A549 (cell line): ENCODE data around the gene HNRNPA1. TPM values are rescaled to one million over a fixed set of nuclear protein-coding genes. Genes with fewer than 3 reads are reported as not detected.

Experiments used
- ATAC-seq, 2 experiments: fragments of 200-7000 bp in 1 of 2; fragments of >200 bp in 1 of 2; cut with Nextera tagmentation in 1 of 2; cut with Tn5 transposase in 1 of 2; 3 replicates each; pipeline versions ENCODE4 v1.8.0 to v1.9.1; 2018 to 2020; ENCODE audit warnings: mild to moderate bottlenecking in 1 of 2, moderate library complexity in 1 of 2
- CTCF ChIA-PET: fragments of 300-600 bp; sonication (Branson Sonifier 250); formaldehyde crosslinking; extraction: SDS; loops from one replicate; lab custom pipeline; 2021; ENCODE audit warnings: antibody characterized with exemption, inconsistent platforms; lab: Yijun Ruan, JAX
- POLR2A ChIA-PET: fragments of 350-600 bp; formaldehyde crosslinking; extraction: SDS; loops from one replicate; lab custom pipeline; 2021; ENCODE audit warnings: antibody characterized with exemption, inconsistent platforms; lab: Yijun Ruan, JAX
- DNase-seq, 2 experiments: peaks; one replicate each; pipeline versions ENCODE4 v3.0.0 to v3.0.0-alpha.2; 2011 to 2016; ENCODE audit warnings: low read depth in 1 of 2, low spot score in 1 of 2
- FAIRE-seq: peaks from 2 replicates; lab custom pipeline; 2011; peaks lifted over from hg19 to GRCh38; lab: Jason Lieb, UNC
- H3K27ac ChIP-seq, 2 experiments: fragments of >200 bp; sonication (Bioruptor Twin); formaldehyde crosslinking; 3 replicates each; pipeline ENCODE4 v1.5.1; 2016 to 2017
- H3K4me1 ChIP-seq: fragments of >200 bp; sonication (Bioruptor Twin); formaldehyde crosslinking; 3 replicates; pipeline ENCODE4 v1.6.1; 2016
- H3K4me2 ChIP-seq: fragments of >200 bp; sonication (Bioruptor Twin); formaldehyde crosslinking; 3 replicates; pipeline ENCODE4 v1.6.1; 2016
- H3K4me3 ChIP-seq: fragments of >200 bp; sonication (Bioruptor Twin); formaldehyde crosslinking; 3 replicates; pipeline ENCODE4 v1.5.1; 2016
- H3K9me3 ChIP-seq: fragments of >200 bp; sonication (Bioruptor Twin); formaldehyde crosslinking; 3 replicates; pipeline ENCODE4 v1.6.1; 2016
- CBX2 ChIP-seq: fragments of 200-600 bp; sonication (generic); IDR thresholded peaks from 2 replicates; pipeline ENCODE4 v1.6.1; 2016; ENCODE audit warnings: low read depth, mild to moderate bottlenecking, borderline replicate concordance
- CBX8 ChIP-seq: fragments of 200-600 bp; sonication (generic); IDR thresholded peaks from 2 replicates; pipeline ENCODE4 v1.6.1; 2016
- CEBPB ChIP-seq, 2 experiments: fragments of >200 bp in 1 of 2; sonication (Bioruptor Twin) in 1 of 2; formaldehyde crosslinking in 1 of 2; IDR thresholded peaks; 2 replicates each; pipeline ENCODE4 v1.6.1; 2012 to 2016
- CHD2 ChIP-seq: fragments of 150-350 bp; IDR thresholded peaks from 2 replicates; pipeline ENCODE4 v1.6.1; 2014; ENCODE audit warnings: low read length; ENCODE audit not compliant: partially characterized antibody
- EHF ChIP-seq: fragments of 250-450 bp; sonication (Bioruptor Pico); IDR thresholded peaks from 2 replicates; pipeline ENCODE4 v1.5.0; 2020; ENCODE audit warnings: mild to moderate bottlenecking
- FOSB ChIP-seq: fragments of 250-450 bp; sonication (Bioruptor Pico); IDR thresholded peaks from 2 replicates; pipeline ENCODE4 v1.5.0; 2020; ENCODE audit warnings: mild to moderate bottlenecking, moderate library complexity
- FOSL2 ChIP-seq, 2 experiments: fragments of 450-650 bp in 1 of 2; fragments of >200 bp in 1 of 2; sonication (Bioruptor Twin) in 1 of 2; formaldehyde crosslinking; IDR thresholded peaks; 2 replicates each; pipeline versions ENCODE4 v1.5.0 to v1.6.1; 2016 to 2020; ENCODE audit warnings: mild to moderate bottlenecking in 1 of 2, moderate library complexity in 1 of 2
- FOXS1 ChIP-seq: fragments of 250-450 bp; sonication (Bioruptor Pico); IDR thresholded peaks from 2 replicates; pipeline ENCODE4 v1.5.0; 2020; ENCODE audit warnings: mild to moderate bottlenecking, moderate library complexity
- GATA3 ChIP-seq: IDR thresholded peaks from 2 replicates; pipeline ENCODE4 v1.6.1; 2012; ENCODE audit warnings: borderline replicate concordance
- HDAC2 ChIP-seq: fragments of 200-600 bp; sonication (generic); IDR thresholded peaks from 2 replicates; pipeline ENCODE4 v1.6.1; 2016
- HEYL ChIP-seq: fragments of 250-450 bp; sonication (Bioruptor Pico); IDR thresholded peaks from 2 replicates; pipeline ENCODE4 v1.8.0; 2021; ENCODE audit warnings: mild to moderate bottlenecking, moderate library complexity
- HOXA7 ChIP-seq: fragments of 250-450 bp; sonication (Bioruptor Pico); IDR thresholded peaks from 2 replicates; pipeline ENCODE4 v1.5.0; 2020; ENCODE audit warnings: mild to moderate bottlenecking, moderate library complexity
- HOXB13 ChIP-seq: fragments of 250-450 bp; sonication (Bioruptor Pico); IDR thresholded peaks from 2 replicates; pipeline ENCODE4 v1.5.0; 2020; ENCODE audit warnings: low read depth, mild to moderate bottlenecking, moderate library complexity
- HOXB5 ChIP-seq: fragments of 250-450 bp; sonication (Bioruptor Pico); IDR thresholded peaks from 2 replicates; pipeline ENCODE4 v1.5.0; 2020; ENCODE audit warnings: mild to moderate bottlenecking, moderate library complexity
- JUN ChIP-seq, 2 experiments: fragments of >200 bp; sonication (Bioruptor Twin); formaldehyde crosslinking; IDR thresholded peaks; 2 replicates in 1 of 2; 3 replicates in 1 of 2; pipeline ENCODE4 v1.6.1; 2016 to 2017
- MAFK ChIP-seq: fragments of 450-650 bp; IDR thresholded peaks from 2 replicates; pipeline ENCODE4 v1.6.1; 2014; ENCODE audit not compliant: partially characterized antibody
- MAZ ChIP-seq: fragments of 150-350 bp; IDR thresholded peaks from 2 replicates; pipeline ENCODE4 v1.6.1; 2014; ENCODE audit warnings: antibody characterized with exemption, low read depth, low read length, borderline replicate concordance
- MYC ChIP-seq: IDR thresholded peaks from 2 replicates; pipeline ENCODE4 v1.6.1; 2012; ENCODE audit warnings: mild to moderate bottlenecking, inconsistent platforms, low read length, improper control_type of control experiment, borderline replicate concordance
- NFE2L2 ChIP-seq: fragments of 150-350 bp; conservative IDR thresholded peaks from 2 replicates; pipeline ENCODE4 v1.6.1; 2014; ENCODE audit warnings: low read length
- NPAS2 ChIP-seq: fragments of 250-450 bp; sonication (Bioruptor Pico); IDR thresholded peaks from 2 replicates; pipeline ENCODE4 v1.8.0; 2022; ENCODE audit warnings: mild to moderate bottlenecking, moderate library complexity, borderline replicate concordance
- NR3C1 ChIP-seq: fragments of >200 bp; sonication (Bioruptor Twin); formaldehyde crosslinking; IDR thresholded peaks from 3 replicates; pipeline ENCODE4 v1.6.1; 2017
- PHF8 ChIP-seq: fragments of 200-600 bp; sonication (generic); IDR thresholded peaks from 2 replicates; pipeline ENCODE4 v1.6.1; 2016; ENCODE audit warnings: low read depth, mild to moderate bottlenecking, antibody characterized with exemption, moderate library complexity, borderline replicate concordance
- POLR2A ChIP-seq: IDR thresholded peaks from 2 replicates; pipeline ENCODE4 v1.6.1; 2012; ENCODE audit warnings: mild to moderate bottlenecking, low read length
- POLR2AphosphoS2 ChIP-seq: conservative IDR thresholded peaks from 2 replicates; pipeline ENCODE4 v1.6.1; 2012; ENCODE audit warnings: low read length, improper control_type of control experiment, inconsistent platforms
- RAD21 ChIP-seq, 2 experiments: fragments of >200 bp in 1 of 2; sonication (Bioruptor Twin) in 1 of 2; formaldehyde crosslinking in 1 of 2; IDR thresholded peaks in 1 of 2; conservative IDR thresholded peaks in 1 of 2; 2 replicates in 1 of 2; 3 replicates in 1 of 2; pipeline ENCODE4 v1.6.1; 2012 to 2018; ENCODE audit warnings: inconsistent platforms in 1 of 2
- RARB ChIP-seq: fragments of 250-450 bp; sonication (Bioruptor Pico); IDR thresholded peaks from 2 replicates; pipeline ENCODE4 v1.8.0; 2021; ENCODE audit warnings: mild to moderate bottlenecking, moderate library complexity
- RCOR1 ChIP-seq: fragments of 150-350 bp; IDR thresholded peaks from 2 replicates; pipeline ENCODE4 v1.6.1; 2014; ENCODE audit warnings: antibody characterized with exemption, low read length, low read depth
- RFX5 ChIP-seq: fragments of 450-650 bp; IDR thresholded peaks from 2 replicates; pipeline ENCODE4 v1.7.1; 2014; ENCODE audit warnings: antibody characterized with exemption, mild to moderate bottlenecking, moderate library complexity
- RNF2 ChIP-seq: fragments of 200-600 bp; sonication (generic); IDR thresholded peaks from 2 replicates; pipeline ENCODE4 v1.6.1; 2016; ENCODE audit warnings: low read depth, mild to moderate bottlenecking, antibody characterized with exemption, moderate library complexity, borderline replicate concordance
- SREBF2 ChIP-seq: fragments of 450-650 bp; IDR thresholded peaks from 2 replicates; pipeline ENCODE4 v1.6.1; 2014; ENCODE audit warnings: mild to moderate bottlenecking, moderate library complexity
- TFCP2L1 ChIP-seq: fragments of 250-450 bp; sonication (Bioruptor Pico); IDR thresholded peaks from 2 replicates; pipeline ENCODE4 v1.5.0; 2021; ENCODE audit warnings: mild to moderate bottlenecking
- TP53 ChIP-seq: fragments of 250-450 bp; sonication (Bioruptor Pico); IDR thresholded peaks from 2 replicates; pipeline ENCODE4 v1.5.0; 2021; ENCODE audit warnings: mild to moderate bottlenecking, moderate library complexity
- ZSCAN20 ChIP-seq: fragments of 250-450 bp; sonication (Bioruptor Pico); IDR thresholded peaks from 2 replicates; pipeline ENCODE4 v1.8.0; 2022; ENCODE audit warnings: mild to moderate bottlenecking, moderate library complexity
- WGBS: methylation state at CpG from one replicate; pipeline ENCODE4 v1.1.6; 2017; ENCODE audit errors: missing lambda C conversion rate; 5-methylcytosine and 5-hydroxymethylcytosine counted together
- polyA plus RNA-seq, 4 experiments: library from polyadenylated mRNA; depleted of rRNA in 3 of 4; stranded (reverse); fragments of >200 nt; fragmentation: RNase III in 1 of 4; extraction: RNeasy Plus Mini Kit Qiagen cat#74134 plus additional on column Dnase treatment in 1 of 4; gene quantifications; 2 replicates in 3 of 4; 3 replicates in 1 of 4; pipeline ENCODE4 v1.2.3, GENCODE V29; 2011 to 2017
- TF ChIP-seq, protein P1 (sequence below): IDR thresholded peaks from 2 replicates; pipeline ENCODE4 v1.6.1; 2012
- TF ChIP-seq, protein P2 (sequence below): fragments of 250-450 bp; sonication (Bioruptor Pico); IDR thresholded peaks from 2 replicates; pipeline ENCODE4 v1.5.0; 2020; ENCODE audit warnings: low read depth, mild to moderate bottlenecking, moderate library complexity
- TF ChIP-seq, protein P3 (sequence below): IDR thresholded peaks from 2 replicates; pipeline ENCODE4 v1.6.1; 2012
- TF ChIP-seq, protein P4 (sequence below): IDR thresholded peaks from 2 replicates; pipeline ENCODE4 v1.6.1; 2012; ENCODE audit warnings: low read depth, borderline replicate concordance

HNRNPA1 gene
- polyA plus RNA-seq, 2 of the 4 experiments (the other 2 are of a cell fraction): 880 to 1,479 TPM

DNA sequence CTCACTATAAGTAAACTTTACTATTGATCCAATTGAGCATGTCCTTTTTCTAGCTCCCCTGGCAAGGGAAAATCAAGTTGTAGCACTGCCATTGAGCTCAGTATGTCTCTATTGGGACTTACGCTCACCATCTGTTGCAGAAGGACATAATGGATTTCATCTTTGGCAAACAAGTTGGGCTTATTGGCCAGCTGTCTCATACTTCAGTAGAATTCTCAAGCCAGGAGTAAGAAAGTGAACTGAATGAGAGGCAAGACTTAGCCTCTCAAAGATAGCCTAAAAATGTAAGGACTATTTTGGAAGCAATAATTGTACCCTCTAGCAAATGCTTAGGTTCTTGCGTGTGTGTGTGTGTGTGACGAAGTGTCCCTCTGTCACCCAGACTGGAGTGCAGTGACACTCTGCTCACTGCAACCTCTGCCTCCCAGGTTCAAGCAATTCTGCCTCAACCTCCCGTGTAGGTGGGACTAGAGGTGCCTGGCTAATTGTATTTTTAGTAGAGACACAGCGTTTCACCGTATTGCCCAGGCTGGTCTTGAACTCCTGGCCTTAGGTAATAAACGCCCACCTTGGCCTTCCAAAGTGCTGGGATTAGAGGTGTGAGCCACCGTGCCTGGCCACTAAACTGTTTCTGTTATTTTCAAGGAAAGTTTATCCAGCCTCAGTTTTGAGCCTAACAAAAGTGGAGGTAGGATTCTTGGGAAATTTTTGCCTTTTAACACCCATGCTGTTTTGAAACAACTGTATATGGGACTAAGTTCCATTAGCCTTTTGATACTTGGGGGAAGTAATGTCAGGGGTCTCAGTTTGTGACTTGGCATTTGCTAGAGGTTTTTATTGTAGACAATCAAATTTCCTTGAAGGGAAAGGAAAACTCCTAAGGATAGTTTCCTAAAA, 7.0 kb downstream of the HNRNPA1 start:
- H3K4me3 ChIP-seq: no peak overlapping the region
- 79% methylated on average over 8 of the region's 8 CpGs for WGBS
- peaks cover 39% of the 10 kb centered on the region for H3K4me1 ChIP-seq
- ATAC-seq (peak in 1 of 2 experiments; percentile 2; a peak in 3 of 6 replicates), DNase-seq (no peak), FAIRE-seq (no peak)
- no peak overlapping the region for H3K27ac ChIP-seq
- TF ChIP-seq ZSCAN20 (CRISPR knock-in tag) (no peak), RFX5 (no peak), CBX2 (no peak), MAZ (no peak), GATA3 (0 out of 2 replicates have a peak, but pooled peaks have one; percentile 36), RNF2 (no peak), MAFK (no peak), CEBPB (IDR thresholded peaks at IDR 0.05) (no peak), NFE2L2 (no peak), HOXA7 (CRISPR knock-in tag) (peak; percentile 87), FOSL2 (IDR thresholded peaks at IDR 0.05) (no peak), FOSL2 (CRISPR knock-in tag; IDR thresholded peaks at IDR 0.05) (peak; percentile 2; the same call in 1 of the 2 replicates), HOXB5 (CRISPR knock-in tag) (0 out of 2 replicates have a peak, but pooled peaks have one; percentile 14), POLR2A (no peak), SREBF2 (no peak), HOXB13 (no peak), FOSB (CRISPR knock-in tag) (peak; percentile 91), RCOR1 (no peak), TFCP2L1 (CRISPR knock-in tag) (peak; percentile 93), PHF8 (no peak), NPAS2 (CRISPR knock-in tag) (0 out of 2 replicates have a peak, but pooled peaks have one; percentile 2), RAD21 (conservative IDR thresholded peaks at IDR 0.05 in 1 of 2, IDR thresholded peaks at IDR 0.05 in 1 of 2) (no peak), CHD2 (no peak), NR3C1 (no peak), EHF (CRISPR knock-in tag) (peak; percentile 35; the same call in 1 of the 2 replicates), TP53 (CRISPR knock-in tag) (peak; percentile 95; the same call in 1 of the 2 replicates), HDAC2 (no peak), POLR2AphosphoS2 (peak; percentile 99), RARB (CRISPR knock-in tag) (peak; percentile 57; the same call in 1 of the 2 replicates), FOXS1 (CRISPR knock-in tag) (no peak), JUN (IDR thresholded peaks at IDR 0.05) (peak; percentile 42 to 72; a peak in 2 of 5 replicates), CBX8 (no peak), HEYL (CRISPR knock-in tag) (no peak), MYC (no peak)
- TF ChIP-seq, protein P1, sequence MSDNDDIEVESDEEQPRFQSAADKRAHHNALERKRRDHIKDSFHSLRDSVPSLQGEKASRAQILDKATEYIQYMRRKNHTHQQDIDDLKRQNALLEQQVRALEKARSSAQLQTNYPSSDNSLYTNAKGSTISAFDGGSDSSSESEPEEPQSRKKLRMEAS: no peak
- TF ChIP-seq, protein P2, sequence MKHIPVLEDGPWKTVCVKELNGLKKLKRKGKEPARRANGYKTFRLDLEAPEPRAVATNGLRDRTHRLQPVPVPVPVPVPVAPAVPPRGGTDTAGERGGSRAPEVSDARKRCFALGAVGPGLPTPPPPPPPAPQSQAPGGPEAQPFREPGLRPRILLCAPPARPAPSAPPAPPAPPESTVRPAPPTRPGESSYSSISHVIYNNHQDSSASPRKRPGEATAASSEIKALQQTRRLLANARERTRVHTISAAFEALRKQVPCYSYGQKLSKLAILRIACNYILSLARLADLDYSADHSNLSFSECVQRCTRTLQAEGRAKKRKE: peak; percentile 14; the same call in 1 of the 2 replicates
- TF ChIP-seq, protein P3, sequence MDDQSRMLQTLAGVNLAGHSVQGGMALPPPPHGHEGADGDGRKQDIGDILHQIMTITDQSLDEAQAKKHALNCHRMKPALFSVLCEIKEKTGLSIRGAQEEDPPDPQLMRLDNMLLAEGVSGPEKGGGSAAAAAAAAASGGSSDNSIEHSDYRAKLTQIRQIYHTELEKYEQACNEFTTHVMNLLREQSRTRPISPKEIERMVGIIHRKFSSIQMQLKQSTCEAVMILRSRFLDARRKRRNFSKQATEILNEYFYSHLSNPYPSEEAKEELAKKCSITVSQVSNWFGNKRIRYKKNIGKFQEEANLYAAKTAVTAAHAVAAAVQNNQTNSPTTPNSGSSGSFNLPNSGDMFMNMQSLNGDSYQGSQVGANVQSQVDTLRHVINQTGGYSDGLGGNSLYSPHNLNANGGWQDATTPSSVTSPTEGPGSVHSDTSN: no peak; the same call in 1 of the 2 replicates
- TF ChIP-seq, protein P4, sequence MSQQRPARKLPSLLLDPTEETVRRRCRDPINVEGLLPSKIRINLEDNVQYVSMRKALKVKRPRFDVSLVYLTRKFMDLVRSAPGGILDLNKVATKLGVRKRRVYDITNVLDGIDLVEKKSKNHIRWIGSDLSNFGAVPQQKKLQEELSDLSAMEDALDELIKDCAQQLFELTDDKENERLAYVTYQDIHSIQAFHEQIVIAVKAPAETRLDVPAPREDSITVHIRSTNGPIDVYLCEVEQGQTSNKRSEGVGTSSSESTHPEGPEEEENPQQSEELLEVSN: no peak
- H3K4me2 ChIP-seq: peak overlapping the region; percentile 93; the same call in 2 of the 3 replicates
- ChIA-PET CTCF (interaction anchor here (0.6 to 9.4 kb wide), 10 partner anchors 12 to 92 kb away, joined by 3 to 86 read pairs (median 5); partner anchors contain the start of genes COPZ1 and NFE2), POLR2A (interaction anchor here (0.6 to 1.6 kb wide), 9 partner anchors 7 to 49 kb away, joined by 3 to 13 read pairs (median 4); partner anchors contain the start of genes CBX5, COPZ1 and NFE2)
- no peaks in the 10 kb centered on the region for H3K9me3 ChIP-seq
